HCT116 (cell line): ENCODE measurements around the gene CDH13. TPM values are rescaled to one million over a fixed set of nuclear protein-coding genes. Genes with fewer than 3 reads are reported as not detected.

Experiments used
- ATAC-seq: fragments of 200-7000 bp; cut with Tn5 transposase; 2 replicates; pipeline ENCODE4 v1.9.1; 2020; ENCODE audit warnings: mild to moderate bottlenecking, moderate library complexity
- BruUV-seq: library from RNA; stranded (reverse); fragments of 400-500 nt; replicated peaks from 2 replicates; lab custom pipeline; 2021; lab: Mats Ljungman, UMichigan
- CTCF ChIA-PET: fragments of 300-600 bp; sonication (Branson Sonifier 250); formaldehyde crosslinking; loops from one replicate; lab custom pipeline; 2021; ENCODE audit warnings: antibody characterized with exemption; lab: Charles Lee
- POLR2A ChIA-PET: fragments of 300-600, 350-600 bp; sonication (Branson Sonifier 250); formaldehyde crosslinking; loops from one replicate; lab custom pipeline; 2021; ENCODE audit warnings: antibody characterized with exemption; lab: Charles Lee
- RAD21 ChIA-PET, 2 experiments: fragments of 300-600 bp; sonication (Branson Sonifier 250); formaldehyde crosslinking; loops; one replicate each; lab custom pipeline; 2023; ENCODE audit warnings: low total read pairs in 2 of 2; ENCODE audit not compliant: uncharacterized antibody in 2 of 2, unreplicated experiment in 2 of 2, low non-redundant PET in 1 of 2; lab: Charles Lee
- DNase-seq: peaks from one replicate; pipeline ENCODE4 v3.0.0-alpha.2; 2010; ENCODE audit warnings: low read depth, low spot score
- H2AFZ ChIP-seq: fragments of 200-600 bp; shearing (Covaris generic), sonication (generic); 2 replicates; pipeline ENCODE4 v1.6.1; 2017; ENCODE audit warnings: low read depth, mixed run types, mixed read lengths, antibody characterized with exemption, low read length; ENCODE audit not compliant: poor library complexity, severe bottlenecking
- H3K27ac ChIP-seq: 2 replicates; pipeline ENCODE4 v1.5.1; 2012; ENCODE audit warnings: low read depth, low read length
- H3K27me3 ChIP-seq: fragments of 200-600 bp; sonication (generic); 2 replicates; pipeline ENCODE4 v1.6.1; 2016; ENCODE audit warnings: mixed run types, low read length, mixed read lengths; ENCODE audit not compliant: insufficient read depth
- H3K36me3 ChIP-seq, 2 experiments: fragments of 200-500 bp in 1 of 2; fragments of 200-600 bp in 1 of 2; sonication (Bioruptor generic) in 1 of 2; sonication (generic) in 1 of 2; 2 replicates each; pipeline versions ENCODE4 v1.5.1 to v1.6.1; 2014 to 2016; ENCODE audit warnings: low read length in 2 of 2, inconsistent platforms in 1 of 2, mixed read lengths in 1 of 2, mixed run types in 1 of 2; ENCODE audit not compliant: insufficient read depth in 2 of 2, control insufficient read depth in 1 of 2
- H3K4me1 ChIP-seq, 2 experiments: fragments of 200-600 bp in 1 of 2; sonication (generic) in 1 of 2; 2 replicates each; pipeline versions ENCODE4 v1.5.1 to v1.6.1; 2012 to 2017; ENCODE audit warnings: low read length in 2 of 2, inconsistent platforms in 1 of 2, mild to moderate bottlenecking in 1 of 2, mixed read lengths in 1 of 2, mixed run types in 1 of 2, moderate library complexity in 1 of 2; ENCODE audit not compliant: insufficient read depth in 2 of 2, control insufficient read depth in 1 of 2
- H3K4me2 ChIP-seq: fragments of 200-600 bp; sonication (generic); 2 replicates; pipeline ENCODE4 v1.6.1; 2017; ENCODE audit warnings: mixed run types, low read length, mixed read lengths
- H3K4me3 ChIP-seq, 2 experiments: fragments of 200-600 bp in 1 of 2; sonication (generic) in 1 of 2; replicated peaks in 1 of 2; 2 replicates each; pipeline ENCODE4 v1.5.1; 2011 to 2016; ENCODE audit warnings: low read length in 2 of 2, control low read depth in 1 of 2, low read depth in 1 of 2, mild to moderate bottlenecking in 1 of 2, mixed read lengths in 1 of 2, mixed run types in 1 of 2
- H3K79me2 ChIP-seq: fragments of 200-600 bp; sonication (generic); 2 replicates; pipeline ENCODE4 v1.6.1; 2017; ENCODE audit warnings: mild to moderate bottlenecking, mixed run types, low read length, moderate library complexity, mixed read lengths; ENCODE audit not compliant: insufficient read depth
- H3K9ac ChIP-seq: fragments of 200-600 bp; sonication (generic); 2 replicates; pipeline ENCODE4 v1.6.1; 2016; ENCODE audit warnings: low read length, mixed read lengths
- H3K9me2 ChIP-seq: fragments of 200-600 bp; sonication (generic), shearing (Covaris generic); 2 replicates; pipeline ENCODE4 v1.6.1; 2017; ENCODE audit warnings: mixed run types, mild to moderate bottlenecking, moderate library complexity; ENCODE audit not compliant: insufficient read depth
- H3K9me3 ChIP-seq, 2 experiments: fragments of 200-500 bp in 1 of 2; fragments of 200-600 bp in 1 of 2; sonication (Bioruptor generic) in 1 of 2; sonication (generic) in 1 of 2; 2 replicates each; pipeline ENCODE4 v1.6.1; 2014 to 2017; ENCODE audit warnings: low read length in 2 of 2, mixed read lengths in 2 of 2, inconsistent platforms in 1 of 2, low read depth in 1 of 2, mild to moderate bottlenecking in 1 of 2, mixed run types in 1 of 2, moderate library complexity in 1 of 2; ENCODE audit not compliant: control insufficient read depth in 1 of 2, insufficient read depth in 1 of 2
- H4K20me1 ChIP-seq: fragments of 200-600 bp; sonication (generic), shearing (Covaris generic); 2 replicates; pipeline ENCODE4 v1.6.1; 2017; ENCODE audit warnings: mixed run types, mild to moderate bottlenecking, moderate library complexity; ENCODE audit not compliant: insufficient read depth
- intact Hi-C: fragments of 100-400 bp; cut with micrococcal nuclease; formaldehyde crosslinking; loops from 2 replicates; pipeline ENCODE4 v1.10.0; 2022
- total RNA-seq: library from RNA; stranded (reverse); gene quantifications from one replicate; pipeline ENCODE4 v1.2.1, GENCODE V29; 2021; ENCODE audit not compliant: unreplicated experiment
- TF ChIP-seq, protein P1 (sequence below), 3 experiments: fragments of 200-600 bp in 1 of 3; sonication (generic) in 1 of 3; IDR thresholded peaks in 2 of 3; conservative IDR thresholded peaks in 1 of 3; 2 replicates each; pipeline ENCODE4 v1.5.1; 2012 to 2017; ENCODE audit warnings: low read depth in 2 of 3, low read length in 2 of 3, antibody characterized with exemption in 1 of 3, borderline replicate concordance in 1 of 3, control low read depth in 1 of 3, mild to moderate bottlenecking in 1 of 3, mixed read lengths in 1 of 3, mixed run types in 1 of 3, moderate library complexity in 1 of 3; ENCODE audit not compliant: insufficient read depth in 1 of 3
- TF ChIP-seq, protein P2 (sequence below): IDR thresholded peaks from 2 replicates; pipeline ENCODE4 v1.6.1; 2012; ENCODE audit warnings: low read depth

CDH13 gene
- total RNA-seq, 1 experiment from 2014 or later, result not detected

DNA sequence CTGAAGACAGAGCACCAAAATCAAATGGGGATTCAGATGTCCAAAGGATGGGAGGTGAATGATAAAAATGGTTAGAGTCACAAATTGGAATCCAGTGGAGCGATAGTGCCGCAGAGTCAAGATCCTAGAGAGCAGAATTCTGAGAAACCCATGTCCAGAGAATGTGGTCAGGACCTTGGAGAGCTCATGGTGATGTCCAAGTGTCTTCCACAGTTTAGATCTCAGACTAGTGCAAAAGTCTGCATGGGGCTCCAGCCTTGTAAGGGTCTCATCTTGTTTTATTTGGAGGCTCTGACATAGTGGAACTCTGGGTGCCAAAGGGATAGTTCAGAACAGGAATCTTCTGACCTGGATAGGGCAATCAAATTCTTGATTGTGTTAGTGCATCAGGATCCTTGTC, 935.1 kb downstream of the CDH13 start:
- ChIA-PET POLR2A (no interaction called here), CTCF (no interaction called here), RAD21 (no interaction called here)

More for the DNA sequence above, 935.1 kb downstream of the CDH13 start:
- intact Hi-C loops, result no loop called here
- DNase-seq, result no peak
- BruUV-seq, result no TSS peak
- Histone ChIP-seq H4K20me1 (no peaks in the 10 kb centered on the region), H3K27me3 (peaks cover 19% of the 10 kb centered on the region), H3K27ac (no peak overlapping the region), H3K4me1 (no peaks in the 10 kb centered on the region), H3K9me2 (no peaks in the 10 kb centered on the region), H3K9me3 (no peaks in the 10 kb centered on the region), H2AFZ (no peak overlapping the region), H3K4me3 (no peak overlapping the region), H3K9ac (no peak overlapping the region), H3K36me3 (no peaks in the 10 kb centered on the region), H3K79me2 (no peaks in the 10 kb centered on the region), H3K4me2 (no peak overlapping the region)
- TF ChIP-seq, protein P1, sequence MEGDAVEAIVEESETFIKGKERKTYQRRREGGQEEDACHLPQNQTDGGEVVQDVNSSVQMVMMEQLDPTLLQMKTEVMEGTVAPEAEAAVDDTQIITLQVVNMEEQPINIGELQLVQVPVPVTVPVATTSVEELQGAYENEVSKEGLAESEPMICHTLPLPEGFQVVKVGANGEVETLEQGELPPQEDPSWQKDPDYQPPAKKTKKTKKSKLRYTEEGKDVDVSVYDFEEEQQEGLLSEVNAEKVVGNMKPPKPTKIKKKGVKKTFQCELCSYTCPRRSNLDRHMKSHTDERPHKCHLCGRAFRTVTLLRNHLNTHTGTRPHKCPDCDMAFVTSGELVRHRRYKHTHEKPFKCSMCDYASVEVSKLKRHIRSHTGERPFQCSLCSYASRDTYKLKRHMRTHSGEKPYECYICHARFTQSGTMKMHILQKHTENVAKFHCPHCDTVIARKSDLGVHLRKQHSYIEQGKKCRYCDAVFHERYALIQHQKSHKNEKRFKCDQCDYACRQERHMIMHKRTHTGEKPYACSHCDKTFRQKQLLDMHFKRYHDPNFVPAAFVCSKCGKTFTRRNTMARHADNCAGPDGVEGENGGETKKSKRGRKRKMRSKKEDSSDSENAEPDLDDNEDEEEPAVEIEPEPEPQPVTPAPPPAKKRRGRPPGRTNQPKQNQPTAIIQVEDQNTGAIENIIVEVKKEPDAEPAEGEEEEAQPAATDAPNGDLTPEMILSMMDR (IDR thresholded peaks at IDR 0.05 in 2 of 3, conservative IDR thresholded peaks at IDR 0.05 in 1 of 3; ENCODE audit: borderline replicate concordance in 1 of 3, insufficient read depth in 1 of 3, low read depth in 2 of 3, low read length in 2 of 3), result no peak
- TF ChIP-seq, protein P2, sequence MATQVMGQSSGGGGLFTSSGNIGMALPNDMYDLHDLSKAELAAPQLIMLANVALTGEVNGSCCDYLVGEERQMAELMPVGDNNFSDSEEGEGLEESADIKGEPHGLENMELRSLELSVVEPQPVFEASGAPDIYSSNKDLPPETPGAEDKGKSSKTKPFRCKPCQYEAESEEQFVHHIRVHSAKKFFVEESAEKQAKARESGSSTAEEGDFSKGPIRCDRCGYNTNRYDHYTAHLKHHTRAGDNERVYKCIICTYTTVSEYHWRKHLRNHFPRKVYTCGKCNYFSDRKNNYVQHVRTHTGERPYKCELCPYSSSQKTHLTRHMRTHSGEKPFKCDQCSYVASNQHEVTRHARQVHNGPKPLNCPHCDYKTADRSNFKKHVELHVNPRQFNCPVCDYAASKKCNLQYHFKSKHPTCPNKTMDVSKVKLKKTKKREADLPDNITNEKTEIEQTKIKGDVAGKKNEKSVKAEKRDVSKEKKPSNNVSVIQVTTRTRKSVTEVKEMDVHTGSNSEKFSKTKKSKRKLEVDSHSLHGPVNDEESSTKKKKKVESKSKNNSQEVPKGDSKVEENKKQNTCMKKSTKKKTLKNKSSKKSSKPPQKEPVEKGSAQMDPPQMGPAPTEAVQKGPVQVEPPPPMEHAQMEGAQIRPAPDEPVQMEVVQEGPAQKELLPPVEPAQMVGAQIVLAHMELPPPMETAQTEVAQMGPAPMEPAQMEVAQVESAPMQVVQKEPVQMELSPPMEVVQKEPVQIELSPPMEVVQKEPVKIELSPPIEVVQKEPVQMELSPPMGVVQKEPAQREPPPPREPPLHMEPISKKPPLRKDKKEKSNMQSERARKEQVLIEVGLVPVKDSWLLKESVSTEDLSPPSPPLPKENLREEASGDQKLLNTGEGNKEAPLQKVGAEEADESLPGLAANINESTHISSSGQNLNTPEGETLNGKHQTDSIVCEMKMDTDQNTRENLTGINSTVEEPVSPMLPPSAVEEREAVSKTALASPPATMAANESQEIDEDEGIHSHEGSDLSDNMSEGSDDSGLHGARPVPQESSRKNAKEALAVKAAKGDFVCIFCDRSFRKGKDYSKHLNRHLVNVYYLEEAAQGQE, result peak; percentile 69
- no peak for ATAC-seq
